ENCODE measurements around the gene CDC42BPG.

GRCh38 chr11:64838600-64839334 lies 5.7 kb downstream of the CDC42BPG start:
- TF ChIP-seq KDM1A (IDR thresholded peaks at IDR 0.05; ENCODE audit: borderline replicate concordance, low read length) (no peak), CTCF (IDR thresholded peaks at IDR 0.05; ENCODE audit: control extremely low read depth in 1 of 3, insufficient read depth in 1 of 3, low read depth in 1 of 3, low read length in 3 of 3) (no peak), CEBPB (IDR thresholded peaks at IDR 0.05; ENCODE audit: low read depth, low read length) (no peak)
